K562 (cell line): ENCODE data around the gene MCL1. TPM values are rescaled to one million over a fixed set of nuclear protein-coding genes. Genes with fewer than 3 reads are reported as not detected.
A peak's percentile ranks its signal among the peaks of the same experiment; 100 is the strongest.

ENCODE experiments used
- CBX3 ChIP-seq, 2 experiments: IDR thresholded peaks; 1 replicate in 1 of 2; 2 replicates in 1 of 2; pipeline ENCODE4 v1.6.1; 2012; ENCODE audit warnings: inconsistent platforms in 2 of 2, low read length in 2 of 2, borderline replicate concordance in 1 of 2, control low read depth in 1 of 2
- GTF2E2 ChIP-seq: fragments of 200-800 bp; sonication (Bioruptor generic); IDR thresholded peaks from 2 replicates; pipeline ENCODE4 v1.6.1; 2016; ENCODE audit warnings: missing genetic modification characterization, missing compliant biosample characterization
- HDAC3 ChIP-seq: fragments of 450-650 bp; IDR thresholded peaks from 2 replicates; pipeline ENCODE4 v1.6.1; 2018; ENCODE audit warnings: borderline replicate concordance, mild to moderate bottlenecking, moderate library complexity; ENCODE audit not compliant: partially characterized antibody
- HIVEP1 ChIP-seq: fragments of 250-450 bp; sonication (Bioruptor Pico); IDR thresholded peaks from 2 replicates; pipeline ENCODE4 v1.4.0; 2020; ENCODE audit warnings: mild to moderate bottlenecking
- HMG20A ChIP-seq: fragments of 450-650 bp; formaldehyde crosslinking; conservative IDR thresholded peaks from 2 replicates; pipeline ENCODE4 v1.4.0; 2020; ENCODE audit warnings: mild to moderate bottlenecking, mixed read lengths
- HOXB6 ChIP-seq: fragments of 250-450 bp; sonication (Bioruptor Pico); IDR thresholded peaks from 2 replicates; pipeline ENCODE4 v1.5.1; 2022; ENCODE audit warnings: mild to moderate bottlenecking, borderline replicate concordance
- L3MBTL2 ChIP-seq: fragments of 450-650 bp; IDR thresholded peaks from 2 replicates; pipeline ENCODE4 v1.6.1; 2016; ENCODE audit warnings: mild to moderate bottlenecking, moderate library complexity
- LARP7 ChIP-seq: fragments of 450-650 bp; IDR thresholded peaks from 2 replicates; pipeline ENCODE4 v1.6.1; 2016
- MCM2 ChIP-seq: fragments of 450-650 bp; IDR thresholded peaks from 2 replicates; pipeline ENCODE4 v1.6.1; 2017; ENCODE audit warnings: low read depth, mild to moderate bottlenecking
- MEIS2 ChIP-seq: fragments of 450-650 bp; IDR thresholded peaks from 2 replicates; pipeline ENCODE4 v1.6.1; 2014; ENCODE audit warnings: mild to moderate bottlenecking; ENCODE audit not compliant: partially characterized antibody
- SAP30 ChIP-seq: fragments of 200-600 bp; sonication (generic); IDR thresholded peaks from 2 replicates; pipeline ENCODE4 v1.6.1; 2012; ENCODE audit warnings: borderline replicate concordance, low read depth, mild to moderate bottlenecking, moderate library complexity, low read length, control low read depth, inconsistent platforms; ENCODE audit not compliant: insufficient read depth, poor library complexity, severe bottlenecking
- SMAD1 ChIP-seq: fragments of 150-350 bp; IDR thresholded peaks from 2 replicates; pipeline ENCODE4 v1.6.1; 2014; ENCODE audit warnings: low read length, low read depth; ENCODE audit not compliant: partially characterized antibody
- SP2 ChIP-seq: IDR thresholded peaks from 2 replicates; pipeline ENCODE4 v1.6.1; 2011; ENCODE audit warnings: mild to moderate bottlenecking, low read depth, low read length, moderate library complexity; ENCODE audit not compliant: poor library complexity, severe bottlenecking; ENCODE audit errors: extremely low read depth
- SPI1 ChIP-seq: IDR thresholded peaks from 2 replicates; pipeline ENCODE4 v1.6.1; 2011; ENCODE audit warnings: low read depth, low read length, control low read depth, borderline replicate concordance
- TCF7L2 ChIP-seq: fragments of 150-350 bp; IDR thresholded peaks from 2 replicates; pipeline ENCODE4 v1.6.1; 2016; ENCODE audit warnings: low read depth, mild to moderate bottlenecking, low read length, moderate library complexity
- ZEB2 ChIP-seq: fragments of 450-650 bp; IDR thresholded peaks from 2 replicates; pipeline ENCODE4 v1.6.1; 2016
- ZNF274 ChIP-seq: IDR thresholded peaks from 2 replicates; pipeline ENCODE4 v1.6.1; 2011; ENCODE audit warnings: low read depth, mild to moderate bottlenecking, low read length, moderate library complexity, borderline replicate concordance
- ZNF551 ChIP-seq: fragments of 250-450 bp; sonication (Bioruptor Pico); IDR thresholded peaks from 2 replicates; pipeline ENCODE4 v1.5.0; 2021; ENCODE audit warnings: mild to moderate bottlenecking, moderate library complexity
- ZNF707 ChIP-seq: fragments of 250-450 bp; sonication (Bioruptor Pico); conservative IDR thresholded peaks from 2 replicates; pipeline ENCODE4 v1.8.0; 2022; ENCODE audit warnings: inconsistent platforms, mild to moderate bottlenecking, moderate library complexity
- ZNF77 ChIP-seq: fragments of 250-450 bp; sonication (Bioruptor Pico); IDR thresholded peaks from 2 replicates; pipeline ENCODE4 v1.5.0; 2020
- polyA plus RNA-seq, 8 experiments: library from polyadenylated mRNA; depleted of rRNA in 4 of 8; stranded (reverse) in 5 of 8; unstranded in 3 of 8; fragments of >200 nt; fragmentation: Nextera tagmentation in 2 of 8; fragmentation: Illumina TruSeq in 1 of 8; extraction: Ambion mirVana in 2 of 8; extraction: Trizol in 1 of 8; gene quantifications; 2 replicates each; pipeline versions ENCODE4 v1.2.1 to v1.2.3, GENCODE V29; 2011 to 2014; ENCODE audit warnings: inconsistent platforms in 1 of 8, missing spikeins in 1 of 8
- total RNA-seq, 7 experiments: library from RNA; depleted of rRNA in 6 of 7; stranded (reverse); fragments of >200 nt in 6 of 7; fragmentation: Illumina TruSeq in 2 of 7; extraction: Trizol in 2 of 7; gene quantifications; 2 replicates each; pipeline versions ENCODE4 v1.2.1 to v1.2.3, GENCODE V29; 2011 to 2021; ENCODE audit warnings: low replicate concordance in 1 of 7
- TF ChIP-seq, protein P1 (sequence below): fragments of 250-450 bp; sonication (Bioruptor Pico); IDR thresholded peaks from 2 replicates; pipeline ENCODE4 v1.4.0; 2020; ENCODE audit warnings: mild to moderate bottlenecking, moderate library complexity
- TF ChIP-seq, protein P2 (sequence below): sonication (generic); formaldehyde crosslinking; IDR thresholded peaks from 2 replicates; pipeline ENCODE4 v1.8.1; 2023; ENCODE audit warnings: mild to moderate bottlenecking, missing genetic modification reagents
- TF ChIP-seq, protein P3 (sequence below): fragments of 250-450 bp; sonication (Bioruptor Pico); IDR thresholded peaks from 2 replicates; pipeline ENCODE4 v1.4.0; 2020

MCL1 gene
- total and polyA plus RNA-seq, 9 of the 15 experiments (the other 6 are each of a cell fraction or from before 2014, with no cell fraction given), result 27.1 to 224 (median 138) TPM

DNA sequence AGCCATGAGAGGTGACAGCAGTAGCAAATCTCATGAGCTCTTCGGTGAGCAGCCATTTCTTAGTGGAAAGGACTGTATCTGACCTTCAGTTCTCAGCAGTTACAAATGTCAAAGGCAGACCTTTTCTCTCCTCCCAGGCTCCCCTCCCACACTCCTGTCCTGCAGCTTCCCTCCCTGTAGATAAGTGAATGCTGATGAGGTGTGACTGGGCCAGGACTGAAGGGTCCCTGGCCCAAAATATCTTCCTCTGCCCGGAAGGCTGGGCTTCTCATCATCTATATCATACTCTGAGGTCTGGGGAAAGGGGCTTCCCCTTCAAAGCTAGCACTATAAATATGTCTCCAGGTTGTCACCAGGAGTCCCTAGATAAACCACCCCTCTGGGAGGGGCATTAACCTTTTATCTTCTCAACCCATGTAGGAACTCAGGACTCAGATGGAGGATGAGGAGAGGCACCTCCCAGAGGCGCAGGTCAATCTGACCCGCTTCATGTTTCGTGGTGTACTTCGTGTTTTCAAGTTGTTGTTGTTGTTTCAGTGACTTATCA is 33.9 kb downstream of the MCL1 start (continued):
- TF ChIP-seq, protein P1, sequence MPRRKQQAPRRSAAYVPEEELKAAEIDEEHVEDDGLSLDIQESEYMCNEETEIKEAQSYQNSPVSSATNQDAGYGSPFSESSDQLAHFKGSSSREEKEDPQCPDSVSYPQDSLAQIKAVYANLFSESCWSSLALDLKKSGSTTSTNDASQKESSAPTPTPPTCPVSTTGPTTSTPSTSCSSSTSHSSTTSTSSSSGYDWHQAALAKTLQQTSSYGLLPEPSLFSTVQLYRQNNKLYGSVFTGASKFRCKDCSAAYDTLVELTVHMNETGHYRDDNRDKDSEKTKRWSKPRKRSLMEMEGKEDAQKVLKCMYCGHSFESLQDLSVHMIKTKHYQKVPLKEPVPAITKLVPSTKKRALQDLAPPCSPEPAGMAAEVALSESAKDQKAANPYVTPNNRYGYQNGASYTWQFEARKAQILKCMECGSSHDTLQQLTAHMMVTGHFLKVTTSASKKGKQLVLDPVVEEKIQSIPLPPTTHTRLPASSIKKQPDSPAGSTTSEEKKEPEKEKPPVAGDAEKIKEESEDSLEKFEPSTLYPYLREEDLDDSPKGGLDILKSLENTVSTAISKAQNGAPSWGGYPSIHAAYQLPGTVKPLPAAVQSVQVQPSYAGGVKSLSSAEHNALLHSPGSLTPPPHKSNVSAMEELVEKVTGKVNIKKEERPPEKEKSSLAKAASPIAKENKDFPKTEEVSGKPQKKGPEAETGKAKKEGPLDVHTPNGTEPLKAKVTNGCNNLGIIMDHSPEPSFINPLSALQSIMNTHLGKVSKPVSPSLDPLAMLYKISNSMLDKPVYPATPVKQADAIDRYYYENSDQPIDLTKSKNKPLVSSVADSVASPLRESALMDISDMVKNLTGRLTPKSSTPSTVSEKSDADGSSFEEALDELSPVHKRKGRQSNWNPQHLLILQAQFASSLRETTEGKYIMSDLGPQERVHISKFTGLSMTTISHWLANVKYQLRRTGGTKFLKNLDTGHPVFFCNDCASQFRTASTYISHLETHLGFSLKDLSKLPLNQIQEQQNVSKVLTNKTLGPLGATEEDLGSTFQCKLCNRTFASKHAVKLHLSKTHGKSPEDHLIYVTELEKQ (CRISPR knock-in tag), result no peak
- TF ChIP-seq SMAD1, result peak; percentile 92
- TF ChIP-seq CBX3 (IDR thresholded peaks at IDR 0.05; ENCODE audit: borderline replicate concordance in 1 of 2, low read length in 2 of 2), result no peak
- no peak for TF ChIP-seq ZNF551
- TF ChIP-seq LARP7, result no peak
- TF ChIP-seq SPI1, result peak; percentile 63
- no peak for TF ChIP-seq ZNF77 (CRISPR knock-in tag)
- no peak for TF ChIP-seq HMG20A (CRISPR knock-in tag)
- no peak for TF ChIP-seq ZNF707 (CRISPR knock-in tag)
- TF ChIP-seq HDAC3, result peak; percentile 96
- TF ChIP-seq L3MBTL2, result 0 out of 2 replicates have a peak, but pooled peaks have one; percentile 52
- no peak for TF ChIP-seq MCM2
- TF ChIP-seq, protein P2, sequence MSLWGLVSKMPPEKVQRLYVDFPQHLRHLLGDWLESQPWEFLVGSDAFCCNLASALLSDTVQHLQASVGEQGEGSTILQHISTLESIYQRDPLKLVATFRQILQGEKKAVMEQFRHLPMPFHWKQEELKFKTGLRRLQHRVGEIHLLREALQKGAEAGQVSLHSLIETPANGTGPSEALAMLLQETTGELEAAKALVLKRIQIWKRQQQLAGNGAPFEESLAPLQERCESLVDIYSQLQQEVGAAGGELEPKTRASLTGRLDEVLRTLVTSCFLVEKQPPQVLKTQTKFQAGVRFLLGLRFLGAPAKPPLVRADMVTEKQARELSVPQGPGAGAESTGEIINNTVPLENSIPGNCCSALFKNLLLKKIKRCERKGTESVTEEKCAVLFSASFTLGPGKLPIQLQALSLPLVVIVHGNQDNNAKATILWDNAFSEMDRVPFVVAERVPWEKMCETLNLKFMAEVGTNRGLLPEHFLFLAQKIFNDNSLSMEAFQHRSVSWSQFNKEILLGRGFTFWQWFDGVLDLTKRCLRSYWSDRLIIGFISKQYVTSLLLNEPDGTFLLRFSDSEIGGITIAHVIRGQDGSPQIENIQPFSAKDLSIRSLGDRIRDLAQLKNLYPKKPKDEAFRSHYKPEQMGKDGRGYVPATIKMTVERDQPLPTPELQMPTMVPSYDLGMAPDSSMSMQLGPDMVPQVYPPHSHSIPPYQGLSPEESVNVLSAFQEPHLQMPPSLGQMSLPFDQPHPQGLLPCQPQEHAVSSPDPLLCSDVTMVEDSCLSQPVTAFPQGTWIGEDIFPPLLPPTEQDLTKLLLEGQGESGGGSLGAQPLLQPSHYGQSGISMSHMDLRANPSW (CRISPR knock-in tag), result no peak
- TF ChIP-seq GTF2E2 (tag), result no peak; the same call in 1 of the 2 replicates
- TF ChIP-seq, protein P3, sequence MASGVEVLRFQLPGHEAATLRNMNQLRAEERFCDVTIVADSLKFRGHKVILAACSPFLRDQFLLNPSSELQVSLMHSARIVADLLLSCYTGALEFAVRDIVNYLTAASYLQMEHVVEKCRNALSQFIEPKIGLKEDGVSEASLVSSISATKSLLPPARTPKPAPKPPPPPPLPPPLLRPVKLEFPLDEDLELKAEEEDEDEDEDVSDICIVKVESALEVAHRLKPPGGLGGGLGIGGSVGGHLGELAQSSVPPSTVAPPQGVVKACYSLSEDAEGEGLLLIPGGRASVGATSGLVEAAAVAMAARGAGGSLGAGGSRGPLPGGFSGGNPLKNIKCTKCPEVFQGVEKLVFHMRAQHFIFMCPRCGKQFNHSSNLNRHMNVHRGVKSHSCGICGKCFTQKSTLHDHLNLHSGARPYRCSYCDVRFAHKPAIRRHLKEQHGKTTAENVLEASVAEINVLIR (CRISPR knock-in tag), result no peak
- no peak for TF ChIP-seq HOXB6
- TF ChIP-seq SP2, result no peak
- TF ChIP-seq SAP30, result no peak
- TF ChIP-seq TCF7L2, result peak; percentile 37; the same call in 1 of the 2 replicates
- TF ChIP-seq ZEB2, result peak; percentile 97
- no peak for TF ChIP-seq HIVEP1 (CRISPR knock-in tag)
- no peak; the same call in 1 of the 2 replicates for TF ChIP-seq ZNF274
- TF ChIP-seq MEIS2, result peak; percentile 100
